GM21717 (cell line): ENCODE measurements around the gene FGF7.
"Not testable (repeated sequence)": the region's sequence is repeated elsewhere in the genome, so short reads cannot be mapped to it uniquely, and the experiment has no call there.

Experiments
- ATAC-seq: cut with Tn5 transposase; IDR thresholded peaks from one replicate; pipeline ENCODE4 v1.9.1; 2021; ENCODE audit warnings: mild to moderate bottlenecking, moderate library complexity; ENCODE audit not compliant: unreplicated experiment

Gene FGF7

GRCh38 chr15:49438962-49439631, 16.1 kb downstream of the FGF7 start:
- no peak for ATAC-seq

- ATAC-seq: no peak
Observed at GRCh38 chr15:49439678-49440395, 16.8 kb downstream of the FGF7 start.

GRCh38 chr15:49441356-49441755, 18.3 kb downstream of the FGF7 start:
- no peak for ATAC-seq

GRCh38 chr15:49441816-49442215, 18.8 kb downstream of the FGF7 start:
- ATAC-seq: no peak

- no peak for ATAC-seq
Observed at GRCh38 chr15:49452595-49452994, 29.6 kb downstream of the FGF7 start.

GRCh38 chr15:49456166-49456565, 33.1 kb downstream of the FGF7 start:
- no peak for ATAC-seq

GRCh38 chr15:49458145-49458544, 35.1 kb downstream of the FGF7 start:
- no peak for ATAC-seq

- ATAC-seq: no peak
Observed at GRCh38 chr15:49460411-49460941, 37.4 kb downstream of the FGF7 start.

GRCh38 chr15:49462232-49462844, 39.3 kb downstream of the FGF7 start:
- ATAC-seq: no peak

GRCh38 chr15:49464522-49464921, 41.5 kb downstream of the FGF7 start:
- ATAC-seq: no peak

GRCh38 chr15:49466119-49466518, 43.1 kb downstream of the FGF7 start:
- ATAC-seq: no peak

- no peak for ATAC-seq
Observed at GRCh38 chr15:49467746-49468480, 44.9 kb downstream of the FGF7 start.

GRCh38 chr15:49468481-49468839, 45.4 kb downstream of the FGF7 start:
- no peak for ATAC-seq

GRCh38 chr15:49471248-49471647, 48.2 kb downstream of the FGF7 start:
- ATAC-seq: not testable (repeated sequence)

- ATAC-seq: peak; percentile 59
Observed at GRCh38 chr15:49471733-49472132, 48.7 kb downstream of the FGF7 start.

GRCh38 chr15:49472338-49472737, 49.3 kb downstream of the FGF7 start:
- ATAC-seq: no peak

GRCh38 chr15:49473031-49473430, 50.0 kb downstream of the FGF7 start:
- ATAC-seq: no peak

GRCh38 chr15:49478021-49478420, 55.0 kb downstream of the FGF7 start:
- not testable (repeated sequence) for ATAC-seq

- ATAC-seq: not testable (repeated sequence)
Observed at GRCh38 chr15:49478982-49479381, 55.9 kb downstream of the FGF7 start.

- ATAC-seq: not testable (repeated sequence)
Observed at GRCh38 chr15:49485401-49485800, 62.4 kb downstream of the FGF7 start.

- no peak for ATAC-seq
Observed at GRCh38 chr15:49490966-49491365, 67.9 kb downstream of the FGF7 start.
